GM12891 (cell line): Measurements from ENCODE around the gene OR9G4.

ENCODE experiments used
- PAX5 ChIP-seq: IDR thresholded peaks from 2 replicates; pipeline ENCODE4 v1.6.1; 2011; ENCODE audit warnings: low read length, moderate library complexity, mild to moderate bottlenecking; ENCODE audit not compliant: insufficient read depth, severe bottlenecking
- POLR2A ChIP-seq: IDR thresholded peaks from 2 replicates; pipeline ENCODE4 v1.6.1; 2011; ENCODE audit warnings: low read depth, low read length, control low read depth
- POLR2AphosphoS5 ChIP-seq: IDR thresholded peaks from 2 replicates; pipeline ENCODE4 v1.6.1; 2011; ENCODE audit warnings: low read depth, low read length, control low read depth
- POU2F2 ChIP-seq: IDR thresholded peaks from 2 replicates; pipeline ENCODE4 v1.6.1; 2011; ENCODE audit warnings: low read depth, mild to moderate bottlenecking, control low read depth, low read length, moderate library complexity
- SPI1 ChIP-seq: IDR thresholded peaks from 2 replicates; pipeline ENCODE4 v1.6.1; 2011; ENCODE audit warnings: low read depth, low read length, control low read depth
- TAF1 ChIP-seq: IDR thresholded peaks from 2 replicates; pipeline ENCODE4 v1.6.1; 2011; ENCODE audit warnings: low read depth, low read length, control low read depth

DNA sequence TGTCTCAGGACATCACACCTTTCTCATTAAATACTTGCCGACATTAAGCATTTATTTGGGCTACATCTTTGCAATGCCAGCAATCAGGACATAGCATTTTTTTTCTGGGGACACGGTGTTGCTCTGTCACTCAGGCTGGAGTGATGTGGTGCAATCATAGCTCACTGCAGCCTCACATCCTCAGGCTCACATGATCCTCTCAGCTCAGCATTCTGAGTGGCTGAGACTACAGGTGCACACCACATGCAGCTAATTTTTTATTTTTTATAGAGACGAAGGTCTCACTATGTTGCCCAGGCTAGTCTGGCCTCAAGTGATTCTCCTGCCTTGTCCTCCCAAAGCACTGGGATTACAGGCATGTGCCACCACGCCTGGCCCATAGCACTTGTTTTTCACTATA lies 28.0 kb downstream of the OR9G4 start:
- TF ChIP-seq TAF1 (no peak), POLR2A (no peak), SPI1 (no peak), POLR2AphosphoS5 (no peak), POU2F2 (no peak), PAX5 (no peak)
